GM23338 (cell line): Measurements from ENCODE around the gene PSAPL1. TPM values are rescaled to one million over a fixed set of nuclear protein-coding genes. Genes with fewer than 3 reads are reported as not detected.

Source experiments
- ATAC-seq: fragments of 200-7000 bp; cut with Tn5 transposase; 3 replicates; pipeline ENCODE4 v1.9.1; 2020
- DNase-seq: peaks from one replicate; pipeline ENCODE4 v3.0.0-alpha.2; 2015; ENCODE audit warnings: low spot score
- H2AFZ ChIP-seq: fragments of 200-600 bp; sonication (generic); 2 replicates; pipeline ENCODE4 v1.8.0; 2016; ENCODE audit warnings: antibody characterized with exemption, mild to moderate bottlenecking, moderate library complexity
- H3F3A ChIP-seq: fragments of 200-600 bp; sonication (generic); replicated peaks from 2 replicates; pipeline ENCODE4 v1.8.0; 2017; ENCODE audit warnings: antibody characterized with exemption, mixed run types, low read depth
- H3K27ac ChIP-seq: fragments of 200-600 bp; sonication (generic); 2 replicates; pipeline ENCODE4 v1.6.1; 2016; ENCODE audit warnings: low read depth
- H3K27me3 ChIP-seq: fragments of 200-600 bp; sonication (generic); 2 replicates; pipeline ENCODE4 v1.8.0; 2016; ENCODE audit warnings: mild to moderate bottlenecking, mixed run types, moderate library complexity; ENCODE audit not compliant: insufficient read depth
- H3K36me3 ChIP-seq: fragments of 200-600 bp; sonication (generic); 2 replicates; pipeline ENCODE4 v1.8.0; 2016; ENCODE audit warnings: mild to moderate bottlenecking; ENCODE audit not compliant: insufficient read depth
- H3K4me1 ChIP-seq: fragments of 200-600 bp; sonication (generic); 2 replicates; pipeline ENCODE4 v1.8.0; 2016; ENCODE audit warnings: mild to moderate bottlenecking, moderate library complexity; ENCODE audit not compliant: insufficient read depth
- H3K4me2 ChIP-seq: fragments of 200-600 bp; sonication (generic); 2 replicates; pipeline ENCODE4 v1.7.1; 2017; ENCODE audit warnings: mixed run types
- H3K4me3 ChIP-seq: fragments of 200-600 bp; sonication (generic); 2 replicates; pipeline ENCODE4 v1.6.1; 2016; ENCODE audit warnings: mixed run types
- H3K79me2 ChIP-seq: fragments of 200-600 bp; sonication (generic); replicated peaks from 2 replicates; pipeline ENCODE4 v1.8.0; 2017; ENCODE audit warnings: mild to moderate bottlenecking; ENCODE audit not compliant: insufficient read depth
- H3K9me2 ChIP-seq: fragments of 200-600 bp; sonication (generic); 2 replicates; pipeline ENCODE4 v1.8.0; 2017; ENCODE audit not compliant: insufficient read depth
- H4K20me1 ChIP-seq: fragments of 200-600 bp; sonication (generic); replicated peaks from 2 replicates; pipeline ENCODE4 v1.8.0; 2017; ENCODE audit warnings: mild to moderate bottlenecking; ENCODE audit not compliant: insufficient read depth
- H3K27ac Mint-ChIP-seq: 2 replicates; pipeline ENCODE4 v1.8.0; 2020; ENCODE audit warnings: inconsistent platforms, mild to moderate bottlenecking, moderate library complexity, mixed read lengths
- H3K27me3 Mint-ChIP-seq: 3 replicates; pipeline ENCODE4 v1.8.0; 2022; ENCODE audit warnings: low read depth, mild to moderate bottlenecking, moderate library complexity, mixed read lengths, inconsistent platforms; ENCODE audit not compliant: insufficient read depth, poor library complexity
- H3K36me3 Mint-ChIP-seq: 3 replicates; pipeline ENCODE4 v1.8.0; 2021; ENCODE audit warnings: low read depth, mild to moderate bottlenecking, inconsistent platforms, moderate library complexity, mixed read lengths
- H3K4me1 Mint-ChIP-seq: 3 replicates; pipeline ENCODE4 v1.8.0; 2020; ENCODE audit warnings: mild to moderate bottlenecking, inconsistent platforms, mixed read lengths
- H3K4me3 Mint-ChIP-seq: 3 replicates; pipeline ENCODE4 v1.8.0; 2021; ENCODE audit warnings: moderate library complexity, mild to moderate bottlenecking, inconsistent platforms, mixed read lengths
- H3K9me3 Mint-ChIP-seq: 3 replicates; pipeline ENCODE4 v1.8.0; 2020; ENCODE audit warnings: moderate library complexity, mild to moderate bottlenecking, inconsistent platforms, mixed read lengths
- EZH2phosphoT487 ChIP-seq: fragments of 200-600 bp; sonication (generic); IDR thresholded peaks from one replicate; pipeline ENCODE4 v1.8.1; 2018; ENCODE audit warnings: antibody characterized with exemption; ENCODE audit not compliant: unreplicated experiment
- JUNB ChIP-seq: IDR thresholded peaks from one replicate; pipeline ENCODE4 v1.6.1; 2016; ENCODE audit warnings: antibody characterized with exemption; ENCODE audit not compliant: unreplicated experiment
- NANOG ChIP-seq: IDR thresholded peaks from 2 replicates; pipeline ENCODE4 v1.6.1; 2016; ENCODE audit warnings: antibody characterized with exemption, borderline replicate concordance
- POLR2AphosphoS5 ChIP-seq: IDR thresholded peaks from 2 replicates; pipeline ENCODE4 v1.6.1; 2016; ENCODE audit warnings: antibody characterized with exemption, low read depth
- STAT1 ChIP-seq: IDR thresholded peaks from one replicate; pipeline ENCODE4 v1.6.1; 2016; ENCODE audit warnings: antibody characterized with exemption; ENCODE audit not compliant: unreplicated experiment
- ZNF331 ChIP-seq: fragments of 250-450 bp; sonication (Bioruptor Pico); IDR thresholded peaks from 2 replicates; pipeline ENCODE4 v1.5.0; 2020; ENCODE audit warnings: low read depth, mild to moderate bottlenecking, moderate library complexity
- polyA plus RNA-seq: library from polyadenylated mRNA; unstranded; fragments of >200 nt; fragmentation: Nextera tagmentation; extraction: Ambion mirVana; gene quantifications from 2 replicates; pipeline ENCODE4 v1.2.1, GENCODE V29; 2016
- total RNA-seq: library from RNA; depleted of rRNA; stranded (reverse); fragments of >200 nt; shearing (Covaris generic); gene quantifications from 2 replicates; pipeline ENCODE4 v1.2.3, GENCODE V29; 2014
- TF ChIP-seq, protein P1 (sequence below), 2 experiments: fragments of 200-600 bp in 1 of 2; sonication (generic) in 1 of 2; conservative IDR thresholded peaks; 2 replicates each; pipeline versions ENCODE4 v1.5.1 to v1.6.1; 2016 to 2017; ENCODE audit warnings: antibody characterized with exemption in 2 of 2, low read depth in 2 of 2, mild to moderate bottlenecking in 2 of 2, moderate library complexity in 1 of 2
- TF ChIP-seq, protein P2 (sequence below): IDR thresholded peaks from 2 replicates; pipeline ENCODE4 v1.6.1; 2016; ENCODE audit warnings: antibody characterized with exemption
- TF ChIP-seq, protein P3 (sequence below): IDR thresholded peaks from one replicate; pipeline ENCODE4 v1.6.1; 2018; ENCODE audit warnings: antibody characterized with exemption; ENCODE audit not compliant: unreplicated experiment

PSAPL1 gene
- total and polyA plus RNA-seq, 2 experiments from 2014 or later: not detected

DNA sequence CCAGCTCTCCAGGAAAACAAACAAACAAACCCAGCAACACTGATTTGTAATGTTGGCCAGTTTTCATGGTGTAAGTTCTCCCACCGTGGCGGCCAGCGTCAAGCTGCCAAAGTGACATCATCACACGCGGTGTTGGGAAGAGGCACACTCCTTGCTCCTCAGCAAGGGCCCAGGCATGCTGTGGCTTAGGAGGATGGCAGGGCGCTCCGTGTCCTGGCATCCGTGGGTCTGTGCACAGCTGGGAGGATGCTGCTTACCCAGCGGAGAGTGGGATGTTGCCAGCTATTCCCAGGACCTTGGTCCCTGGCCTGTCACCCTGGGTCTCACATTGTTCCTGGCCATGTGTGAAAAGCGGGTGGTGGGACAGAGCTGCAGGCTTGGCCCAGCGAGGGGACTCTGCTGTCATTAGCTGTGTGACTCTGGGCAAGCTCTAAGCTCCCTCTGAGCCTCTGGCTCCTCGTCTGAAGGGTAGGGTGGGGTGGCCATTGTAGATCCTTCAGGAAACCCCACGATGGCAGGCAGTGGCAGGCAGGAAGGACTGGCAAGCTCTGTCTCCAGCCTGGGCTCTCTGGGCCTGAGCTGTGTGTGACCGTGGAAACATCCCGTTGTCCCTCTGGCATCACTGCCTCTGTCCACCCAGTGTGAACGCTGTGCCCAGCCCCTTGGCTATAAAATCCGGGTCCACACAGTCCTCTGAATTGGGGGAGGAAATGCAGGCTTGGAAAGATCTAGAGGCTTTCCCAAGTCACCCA lies 10.8 kb downstream of the PSAPL1 start:
- H3K9me2 ChIP-seq: no peaks in the 10 kb centered on the region
- H3K27me3 ChIP-seq: no peaks in the 10 kb centered on the region
- no peak overlapping the region for H3K4me3 Mint-ChIP-seq
- H3K9me3 Mint-ChIP-seq: no peaks in the 10 kb centered on the region; the same call in 1 of the 3 replicates
- H3K27ac ChIP-seq: no peak overlapping the region
- no peak for DNase-seq
- H2AFZ ChIP-seq: no peak overlapping the region
- peaks cover 8% of the 10 kb centered on the region; the same call in 1 of the 2 replicates for H3K4me1 ChIP-seq
- H3K36me3 Mint-ChIP-seq: no peaks in the 10 kb centered on the region
- H3K79me2 ChIP-seq: no peaks in the 10 kb centered on the region
- TF ChIP-seq STAT1 (no peak), ZNF331 (CRISPR knock-in tag) (no peak), NANOG (no peak), JUNB (no peak), POLR2AphosphoS5 (no peak), EZH2phosphoT487 (no peak)
- TF ChIP-seq, protein P1, sequence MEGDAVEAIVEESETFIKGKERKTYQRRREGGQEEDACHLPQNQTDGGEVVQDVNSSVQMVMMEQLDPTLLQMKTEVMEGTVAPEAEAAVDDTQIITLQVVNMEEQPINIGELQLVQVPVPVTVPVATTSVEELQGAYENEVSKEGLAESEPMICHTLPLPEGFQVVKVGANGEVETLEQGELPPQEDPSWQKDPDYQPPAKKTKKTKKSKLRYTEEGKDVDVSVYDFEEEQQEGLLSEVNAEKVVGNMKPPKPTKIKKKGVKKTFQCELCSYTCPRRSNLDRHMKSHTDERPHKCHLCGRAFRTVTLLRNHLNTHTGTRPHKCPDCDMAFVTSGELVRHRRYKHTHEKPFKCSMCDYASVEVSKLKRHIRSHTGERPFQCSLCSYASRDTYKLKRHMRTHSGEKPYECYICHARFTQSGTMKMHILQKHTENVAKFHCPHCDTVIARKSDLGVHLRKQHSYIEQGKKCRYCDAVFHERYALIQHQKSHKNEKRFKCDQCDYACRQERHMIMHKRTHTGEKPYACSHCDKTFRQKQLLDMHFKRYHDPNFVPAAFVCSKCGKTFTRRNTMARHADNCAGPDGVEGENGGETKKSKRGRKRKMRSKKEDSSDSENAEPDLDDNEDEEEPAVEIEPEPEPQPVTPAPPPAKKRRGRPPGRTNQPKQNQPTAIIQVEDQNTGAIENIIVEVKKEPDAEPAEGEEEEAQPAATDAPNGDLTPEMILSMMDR (conservative IDR thresholded peaks at IDR 0.05; ENCODE audit: low read depth in 2 of 2): no peak
- TF ChIP-seq, protein P2, sequence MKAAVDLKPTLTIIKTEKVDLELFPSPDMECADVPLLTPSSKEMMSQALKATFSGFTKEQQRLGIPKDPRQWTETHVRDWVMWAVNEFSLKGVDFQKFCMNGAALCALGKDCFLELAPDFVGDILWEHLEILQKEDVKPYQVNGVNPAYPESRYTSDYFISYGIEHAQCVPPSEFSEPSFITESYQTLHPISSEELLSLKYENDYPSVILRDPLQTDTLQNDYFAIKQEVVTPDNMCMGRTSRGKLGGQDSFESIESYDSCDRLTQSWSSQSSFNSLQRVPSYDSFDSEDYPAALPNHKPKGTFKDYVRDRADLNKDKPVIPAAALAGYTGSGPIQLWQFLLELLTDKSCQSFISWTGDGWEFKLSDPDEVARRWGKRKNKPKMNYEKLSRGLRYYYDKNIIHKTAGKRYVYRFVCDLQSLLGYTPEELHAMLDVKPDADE: no peak
- TF ChIP-seq, protein P3, sequence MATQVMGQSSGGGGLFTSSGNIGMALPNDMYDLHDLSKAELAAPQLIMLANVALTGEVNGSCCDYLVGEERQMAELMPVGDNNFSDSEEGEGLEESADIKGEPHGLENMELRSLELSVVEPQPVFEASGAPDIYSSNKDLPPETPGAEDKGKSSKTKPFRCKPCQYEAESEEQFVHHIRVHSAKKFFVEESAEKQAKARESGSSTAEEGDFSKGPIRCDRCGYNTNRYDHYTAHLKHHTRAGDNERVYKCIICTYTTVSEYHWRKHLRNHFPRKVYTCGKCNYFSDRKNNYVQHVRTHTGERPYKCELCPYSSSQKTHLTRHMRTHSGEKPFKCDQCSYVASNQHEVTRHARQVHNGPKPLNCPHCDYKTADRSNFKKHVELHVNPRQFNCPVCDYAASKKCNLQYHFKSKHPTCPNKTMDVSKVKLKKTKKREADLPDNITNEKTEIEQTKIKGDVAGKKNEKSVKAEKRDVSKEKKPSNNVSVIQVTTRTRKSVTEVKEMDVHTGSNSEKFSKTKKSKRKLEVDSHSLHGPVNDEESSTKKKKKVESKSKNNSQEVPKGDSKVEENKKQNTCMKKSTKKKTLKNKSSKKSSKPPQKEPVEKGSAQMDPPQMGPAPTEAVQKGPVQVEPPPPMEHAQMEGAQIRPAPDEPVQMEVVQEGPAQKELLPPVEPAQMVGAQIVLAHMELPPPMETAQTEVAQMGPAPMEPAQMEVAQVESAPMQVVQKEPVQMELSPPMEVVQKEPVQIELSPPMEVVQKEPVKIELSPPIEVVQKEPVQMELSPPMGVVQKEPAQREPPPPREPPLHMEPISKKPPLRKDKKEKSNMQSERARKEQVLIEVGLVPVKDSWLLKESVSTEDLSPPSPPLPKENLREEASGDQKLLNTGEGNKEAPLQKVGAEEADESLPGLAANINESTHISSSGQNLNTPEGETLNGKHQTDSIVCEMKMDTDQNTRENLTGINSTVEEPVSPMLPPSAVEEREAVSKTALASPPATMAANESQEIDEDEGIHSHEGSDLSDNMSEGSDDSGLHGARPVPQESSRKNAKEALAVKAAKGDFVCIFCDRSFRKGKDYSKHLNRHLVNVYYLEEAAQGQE: no peak
- peaks cover 21% of the 10 kb centered on the region for H3K4me1 Mint-ChIP-seq
- H3K36me3 ChIP-seq: no peaks in the 10 kb centered on the region
- no peak for ATAC-seq
- no peak overlapping the region for H3K4me3 ChIP-seq
- peaks cover 9% of the 10 kb centered on the region for H3K27me3 Mint-ChIP-seq
- H3F3A ChIP-seq: no peaks in the 10 kb centered on the region
- H3K4me2 ChIP-seq: no peak overlapping the region
- H3K27ac Mint-ChIP-seq: no peak overlapping the region
- no peaks in the 10 kb centered on the region for H4K20me1 ChIP-seq
